BJ (cell line): Measurements from ENCODE around the gene CD9. TPM values are rescaled to one million over a fixed set of nuclear protein-coding genes. Genes with fewer than 3 reads are reported as not detected.

Source experiments
- CTCF ChIA-PET: fragments of 350-600 bp; formaldehyde crosslinking; extraction: SDS; loops from one replicate; lab custom pipeline; 2021; ENCODE audit warnings: antibody characterized with exemption, inconsistent platforms; lab: Yijun Ruan, JAX
- POLR2A ChIA-PET: fragments of 300-600 bp; sonication (Branson Sonifier 250); formaldehyde crosslinking; extraction: SDS; loops from one replicate; lab custom pipeline; 2021; ENCODE audit warnings: antibody characterized with exemption; lab: Charles Lee
- DNase-seq: peaks from one replicate; pipeline ENCODE4 v3.0.0-alpha.2; 2011; ENCODE audit warnings: low read depth
- H3K27me3 ChIP-seq: 2 replicates; pipeline ENCODE4 v1.6.0; 2011; ENCODE audit warnings: low read length; ENCODE audit not compliant: control insufficient read depth, insufficient read depth
- H3K36me3 ChIP-seq: 2 replicates; pipeline ENCODE4 v1.5.1; 2011; ENCODE audit warnings: low read length; ENCODE audit not compliant: control insufficient read depth, insufficient read depth
- H3K4me3 ChIP-seq: 2 replicates; pipeline ENCODE4 v1.5.1; 2011; ENCODE audit warnings: low read depth, mild to moderate bottlenecking, control low read depth, low read length
- CTCF ChIP-seq: IDR thresholded peaks from 2 replicates; pipeline ENCODE4 v1.5.1; 2011; ENCODE audit warnings: low read depth, mild to moderate bottlenecking, control low read depth, inconsistent platforms, low read length, moderate library complexity; ENCODE audit not compliant: insufficient read depth
- polyA plus RNA-seq: library from polyadenylated mRNA; depleted of rRNA; stranded (reverse); fragments of >200 nt; gene quantifications from 2 replicates; pipeline ENCODE4 v1.2.3, GENCODE V29; 2011

CD9 gene
- polyA plus RNA-seq, 1 experiment: 86.0 TPM

GRCh38 chr12:6275928-6276887 lies 76.0 kb downstream of the CD9 start:
- no peak for DNase-seq
- H3K4me3 ChIP-seq: no peak overlapping the region
- no peaks in the 10 kb centered on the region for H3K36me3 ChIP-seq
- H3K27me3 ChIP-seq: no peaks in the 10 kb centered on the region
- no peak for TF ChIP-seq CTCF
- POLR2A ChIA-PET: no interaction called here
- CTCF ChIA-PET: interaction anchor here (0.7 to 8.1 kb wide), 6 partner anchors 39 to 212 kb away, joined by 3 to 202 read pairs (median 26); partner anchors contain the start of gene CD9

- DNase-seq: no peak
These were observed 76.9 kb downstream of the CD9 start for GRCh38 chr12:6276956-6277620.

GRCh38 chr12:6277982-6278438 lies 77.8 kb downstream of the CD9 start:
- ChIA-PET CTCF (interaction anchor here (1.0 to 8.1 kb wide), 20 partner anchors 9 to 289 kb away, joined by 3 to 202 read pairs (median 15); partner anchors contain the start of gene CD9), POLR2A (no interaction called here)
- DNase-seq: no peak
- no peaks in the 10 kb centered on the region for H3K27me3 ChIP-seq
- TF ChIP-seq CTCF: no peak
- H3K4me3 ChIP-seq: peak overlapping the region; percentile 36
- no peaks in the 10 kb centered on the region for H3K36me3 ChIP-seq

More at GRCh38 chr12:6276956-6277620, 76.9 kb downstream of the CD9 start:
- H3K4me3 ChIP-seq: no peak overlapping the region
- H3K36me3 ChIP-seq: no peaks in the 10 kb centered on the region
- CTCF ChIA-PET: interaction anchor here (0.7 to 8.1 kb wide), 12 partner anchors 13 to 288 kb away, joined by 3 to 202 read pairs (median 18); partner anchors contain the start of gene CD9
- no peaks in the 10 kb centered on the region for H3K27me3 ChIP-seq
- 0 out of 2 replicates have a peak, but pooled peaks have one; percentile 17 for TF ChIP-seq CTCF
- POLR2A ChIA-PET: no interaction called here

- peak; percentile 29; the same call in 1 of the 2 replicates for TF ChIP-seq CTCF
- CTCF ChIA-PET: interaction anchor here (0.6 to 8.1 kb wide), 42 partner anchors 9 to 301 kb away, joined by 3 to 202 read pairs (median 4); partner anchors contain the start of gene CD9
- Histone ChIP-seq H3K4me3 (peak overlapping the region; percentile 36), H3K36me3 (no peaks in the 10 kb centered on the region), H3K27me3 (no peaks in the 10 kb centered on the region)
- POLR2A ChIA-PET: no interaction called here
- no peak for DNase-seq
These were observed 78.4 kb downstream of the CD9 start for GRCh38 chr12:6278439-6279255.
